HG03097 (cell line): ENCODE results near the gene BABAM2.
"Not testable (repeated sequence)": the region's sequence is repeated elsewhere in the genome, so short reads cannot be mapped to it uniquely, and the experiment has no call there.

ENCODE experiments used
- ATAC-seq: cut with Tn5 transposase; IDR thresholded peaks from one replicate; pipeline ENCODE4 v1.9.1; 2021; ENCODE audit not compliant: unreplicated experiment, low FRiP score

BABAM2 gene

DNA sequence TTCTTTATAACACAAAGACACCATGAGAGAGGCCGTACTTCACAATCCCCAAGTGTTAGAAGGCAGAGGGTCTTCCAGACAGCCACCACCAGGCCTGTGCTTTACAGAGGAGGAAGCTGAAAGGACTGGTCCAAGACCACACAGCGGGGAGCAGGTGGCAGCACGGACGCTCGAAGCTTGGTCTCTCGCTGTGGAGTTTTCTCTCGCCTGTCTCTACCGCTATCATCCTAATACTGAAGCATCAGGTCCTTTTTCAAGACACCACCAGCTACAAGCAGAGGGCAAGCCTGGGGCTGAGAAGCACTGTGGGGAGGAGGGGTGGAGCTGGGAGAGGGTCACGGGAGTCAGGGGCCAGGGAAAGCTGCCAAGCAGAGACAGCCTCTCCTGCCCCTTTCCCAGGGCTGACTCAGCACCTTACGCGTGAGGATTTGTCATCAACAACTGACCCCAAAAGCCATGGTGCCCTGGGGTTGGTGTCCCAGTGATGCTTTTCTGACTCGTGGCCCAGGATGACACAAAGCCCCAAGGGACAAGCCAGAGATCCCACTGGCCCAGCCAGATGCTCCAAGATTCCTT is 470.3 kb downstream of the BABAM2 start:
- no peak for ATAC-seq

DNA sequence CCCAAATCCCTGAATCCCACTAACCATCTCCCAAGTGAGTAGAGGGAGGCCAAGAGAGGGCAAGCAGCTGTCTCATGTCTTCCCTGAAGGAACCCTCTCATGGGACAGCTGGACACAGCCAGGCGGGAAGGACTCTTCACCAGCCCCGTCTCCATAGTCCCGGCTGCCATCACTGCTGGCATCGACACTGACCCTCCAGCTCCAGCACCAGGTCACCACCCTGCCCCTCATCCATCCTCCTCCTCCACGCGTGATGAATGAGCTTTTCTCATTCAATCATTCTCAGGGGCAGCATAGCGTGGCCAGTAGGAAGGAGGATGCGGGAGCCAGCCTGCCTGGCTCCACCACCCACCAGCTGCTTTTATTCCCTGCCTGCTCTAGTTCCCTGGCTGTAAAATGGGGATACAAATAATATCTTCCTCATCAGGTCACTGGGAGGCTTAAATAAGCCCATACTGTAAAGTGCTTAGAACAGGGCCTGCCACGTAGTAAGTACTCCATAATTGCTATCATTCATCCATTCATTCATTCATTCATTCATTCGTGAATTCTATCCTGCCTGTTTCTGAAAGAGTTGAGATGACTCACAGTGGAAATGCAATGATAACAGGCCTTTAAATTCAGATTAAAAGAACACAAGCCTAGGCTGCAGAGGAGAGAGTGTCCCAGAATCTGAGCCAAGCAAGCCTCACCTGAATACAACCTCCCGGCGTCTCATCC is 471.6 kb downstream of the BABAM2 start:
- no peak for ATAC-seq

DNA sequence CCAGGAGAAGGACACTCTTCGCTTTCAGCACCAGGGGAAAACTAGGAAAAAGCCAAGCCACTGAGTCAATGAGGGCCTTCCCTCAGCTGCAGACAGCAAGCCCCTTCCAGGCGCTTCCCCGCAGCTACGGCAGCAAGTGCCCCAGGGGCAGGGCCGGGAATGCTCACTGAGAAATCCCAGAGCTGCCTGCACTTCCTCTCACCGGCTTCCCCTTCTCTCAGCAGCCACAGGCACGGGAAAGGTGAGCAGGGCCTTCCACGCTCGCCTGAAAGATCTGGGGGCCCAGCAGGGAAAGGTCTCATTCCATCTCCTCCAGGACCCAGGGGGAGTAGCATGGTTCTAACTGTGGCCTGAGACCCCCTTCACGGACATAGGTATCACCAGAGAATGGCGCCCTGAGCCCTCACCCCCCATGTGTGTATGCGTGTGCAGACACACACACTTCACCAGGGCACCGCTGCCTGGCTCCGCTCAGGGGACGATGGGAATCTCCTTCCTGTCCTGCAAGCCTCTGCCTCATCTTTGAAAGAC is 472.5 kb downstream of the BABAM2 start:
- ATAC-seq: no peak

DNA sequence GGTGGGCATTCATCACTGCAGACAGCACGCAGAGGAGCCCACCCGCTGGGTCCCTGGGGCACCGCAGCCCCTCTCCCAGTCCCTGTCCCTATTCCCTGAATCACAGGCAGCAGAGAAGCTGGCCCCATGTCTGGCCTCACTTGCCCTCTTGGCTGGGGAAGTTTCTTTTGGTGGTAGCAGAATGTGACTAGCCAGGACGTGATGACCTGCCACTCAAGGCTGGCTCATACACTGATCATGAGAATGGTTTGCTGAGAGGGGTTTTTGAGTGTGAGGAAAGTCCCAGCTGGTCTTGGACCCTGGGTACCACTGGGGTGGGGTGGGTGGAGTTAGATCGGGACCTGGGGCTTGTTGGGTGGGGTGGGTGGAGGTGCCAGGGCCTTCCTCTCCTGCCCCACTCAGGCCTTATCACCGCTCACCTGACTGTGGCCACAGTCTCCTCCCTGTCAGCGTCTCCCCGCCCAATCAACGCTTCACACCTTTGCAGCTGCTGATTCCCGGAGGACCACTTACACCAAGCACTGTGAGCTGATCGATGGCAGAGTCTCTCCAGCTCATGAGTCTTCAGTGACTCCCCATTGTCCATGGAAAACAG is 473.3 kb downstream of the BABAM2 start:
- ATAC-seq: no peak

DNA sequence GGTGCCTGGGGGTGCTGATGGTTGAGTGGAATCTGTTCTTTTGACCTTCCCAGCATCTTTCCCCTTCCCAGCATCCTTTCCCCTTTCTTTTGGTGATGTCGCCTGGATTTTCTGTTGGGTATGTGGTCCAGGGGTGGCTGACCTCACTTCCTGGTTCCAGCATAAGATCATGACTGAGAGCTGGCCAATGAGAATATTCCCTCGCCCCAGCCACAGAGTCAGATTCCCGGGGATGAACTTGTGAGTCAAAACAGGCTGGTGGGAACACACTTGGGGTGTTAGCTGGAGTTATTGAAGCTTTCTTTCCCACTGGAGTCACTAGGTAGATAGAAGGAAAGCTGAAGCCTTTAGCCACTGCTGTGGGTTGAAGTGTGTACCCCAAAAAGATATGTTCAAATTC is 474.1 kb downstream of the BABAM2 start:
- ATAC-seq: no peak

DNA sequence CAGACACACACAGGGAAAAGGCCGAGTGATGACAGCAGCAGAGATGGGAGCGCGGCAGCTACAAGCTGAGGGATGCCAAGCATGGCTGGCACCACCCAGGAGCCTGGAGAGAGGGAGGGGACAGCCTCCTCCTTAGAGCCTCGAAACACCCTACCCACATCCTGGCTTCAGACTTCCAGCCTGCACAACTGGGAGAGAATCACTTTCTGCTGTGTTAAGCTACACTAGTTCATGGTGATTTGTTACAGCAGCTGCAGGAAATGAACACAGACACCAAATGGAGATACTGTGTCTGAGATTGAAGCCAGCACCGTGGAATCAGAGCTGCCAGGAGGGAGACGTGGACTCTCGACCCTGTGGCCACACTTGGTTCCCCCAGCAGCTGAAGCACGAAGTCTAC is 474.6 kb downstream of the BABAM2 start:
- no peak for ATAC-seq

DNA sequence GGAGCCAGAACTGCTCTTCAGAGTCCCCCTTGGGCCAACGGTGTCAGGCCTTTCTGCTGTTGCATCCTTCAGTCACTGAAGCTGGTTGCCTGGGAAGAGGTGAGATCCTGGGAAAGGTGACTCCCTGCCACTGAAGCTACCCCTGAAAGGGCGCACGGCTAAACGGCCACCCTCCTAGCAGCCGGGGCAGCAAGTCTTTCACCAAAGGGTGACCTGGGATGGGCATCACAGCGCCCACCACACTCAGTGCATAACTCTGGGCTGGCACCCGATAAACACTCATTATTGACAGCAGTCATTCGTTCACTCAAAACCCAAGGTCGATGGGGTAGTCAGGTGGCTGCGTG is 475.6 kb downstream of the BABAM2 start:
- ATAC-seq: no peak

DNA sequence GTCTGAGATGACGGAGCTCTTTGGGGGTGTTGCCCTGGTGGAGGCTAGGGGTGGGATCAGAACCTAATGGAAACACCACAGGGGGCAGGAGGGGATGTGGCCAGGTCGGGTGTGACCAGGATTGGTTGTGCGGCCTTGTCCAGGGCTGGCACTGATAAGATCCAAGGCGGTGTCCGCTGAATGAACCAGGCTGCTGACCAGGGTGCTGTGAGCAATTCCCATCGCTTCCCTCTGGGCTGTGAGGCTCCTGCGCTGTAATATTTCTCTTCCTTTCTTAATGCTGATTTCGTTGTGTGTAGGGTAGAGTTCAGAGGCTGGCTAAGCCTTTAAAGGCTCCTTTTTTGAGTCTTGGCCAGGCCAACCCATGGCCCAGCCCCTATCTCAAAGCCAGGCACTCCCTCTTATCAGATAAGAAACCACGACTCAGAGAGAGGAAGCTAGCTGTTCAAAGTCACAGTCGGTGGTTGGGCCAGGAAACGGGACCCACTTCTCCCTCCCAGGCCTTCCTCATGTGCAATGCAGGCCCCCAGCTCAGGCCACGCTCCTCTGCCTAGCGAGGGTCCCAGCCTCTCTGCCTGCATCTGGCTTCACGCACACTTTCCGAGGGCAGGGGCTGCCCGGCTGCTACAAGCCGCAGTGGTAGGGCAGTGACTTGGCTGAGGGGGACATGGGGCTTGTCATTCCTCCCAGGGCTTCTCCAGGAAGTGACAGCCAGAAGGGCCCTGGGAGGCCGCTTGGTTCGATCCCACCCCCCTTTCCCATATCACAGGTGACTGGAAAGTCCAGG is 476.2 kb downstream of the BABAM2 start:
- ATAC-seq: no peak

DNA sequence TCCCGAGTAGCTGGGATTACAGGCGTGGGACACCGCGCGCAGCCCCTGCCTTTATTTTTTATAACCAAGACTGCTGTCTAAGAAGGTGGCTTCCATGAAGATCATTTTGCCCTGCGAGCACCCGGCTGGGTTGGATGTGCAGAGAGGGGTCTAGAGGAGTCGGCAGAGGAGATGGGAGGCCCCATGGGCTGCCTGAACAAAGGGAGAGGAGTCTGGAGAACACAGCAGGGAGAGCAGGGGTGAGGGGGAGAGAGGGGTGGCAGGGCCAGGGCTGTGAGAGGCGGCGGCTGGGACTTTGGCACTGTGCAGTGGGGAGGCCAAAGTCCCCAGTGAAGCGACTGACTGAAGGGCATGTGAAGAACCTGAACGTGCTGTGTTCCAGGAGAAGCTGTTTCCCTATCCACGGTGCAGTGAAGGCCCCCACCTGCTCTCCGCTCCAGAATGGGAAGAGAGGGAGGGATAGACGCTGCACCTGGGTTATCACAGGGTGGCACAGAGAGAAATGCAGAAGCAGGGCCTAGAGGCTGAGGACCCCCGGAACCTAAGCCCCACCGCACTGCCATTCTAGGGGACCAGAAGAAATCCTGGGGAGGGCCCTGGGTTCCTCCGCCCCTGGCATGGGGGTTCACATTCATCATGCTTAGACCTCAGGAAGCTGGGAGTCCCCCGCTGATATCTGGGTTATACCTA is 477.3 kb downstream of the BABAM2 start:
- ATAC-seq: no peak

DNA sequence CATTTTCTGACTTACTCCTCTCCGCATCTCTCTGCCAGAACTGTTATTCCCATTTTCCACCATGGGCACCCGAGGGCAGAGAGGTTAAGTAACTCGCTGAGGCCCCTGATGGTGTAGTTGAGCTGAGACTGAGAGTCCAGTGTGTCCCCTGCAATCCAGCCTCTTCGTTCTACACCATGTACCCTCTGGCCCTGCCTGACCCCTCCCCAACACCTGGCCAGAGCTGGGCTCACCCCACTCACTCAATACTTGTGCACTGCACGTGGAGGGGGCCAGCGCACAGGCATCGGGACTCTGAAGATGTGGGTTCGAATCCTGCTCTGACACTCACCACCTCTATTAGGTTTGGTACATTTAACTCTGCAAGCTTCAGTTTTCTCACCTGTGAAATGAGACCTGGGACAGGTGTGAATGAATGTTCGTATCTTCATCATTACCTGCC is 477.8 kb downstream of the BABAM2 start:
- no peak for ATAC-seq

DNA sequence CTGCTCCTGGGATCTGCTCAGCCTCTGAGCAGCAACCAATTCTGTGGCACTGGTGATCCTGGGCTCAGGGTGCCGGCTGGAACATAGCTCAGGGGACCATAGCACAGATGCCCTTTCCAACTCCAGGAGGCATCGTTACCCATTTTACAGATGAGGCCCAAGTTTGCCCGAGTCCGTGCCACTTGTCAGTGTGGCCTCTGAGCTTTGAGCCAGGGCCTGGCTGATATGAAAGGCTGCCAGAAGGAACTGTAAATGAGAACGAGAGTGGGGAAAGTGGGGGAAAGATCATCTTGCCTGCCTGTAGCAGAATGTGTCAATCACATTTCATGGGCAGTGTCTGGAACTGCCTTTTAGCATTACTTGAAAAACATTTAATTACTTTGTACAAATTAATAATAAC is 478.8 kb downstream of the BABAM2 start:
- no peak for ATAC-seq

DNA sequence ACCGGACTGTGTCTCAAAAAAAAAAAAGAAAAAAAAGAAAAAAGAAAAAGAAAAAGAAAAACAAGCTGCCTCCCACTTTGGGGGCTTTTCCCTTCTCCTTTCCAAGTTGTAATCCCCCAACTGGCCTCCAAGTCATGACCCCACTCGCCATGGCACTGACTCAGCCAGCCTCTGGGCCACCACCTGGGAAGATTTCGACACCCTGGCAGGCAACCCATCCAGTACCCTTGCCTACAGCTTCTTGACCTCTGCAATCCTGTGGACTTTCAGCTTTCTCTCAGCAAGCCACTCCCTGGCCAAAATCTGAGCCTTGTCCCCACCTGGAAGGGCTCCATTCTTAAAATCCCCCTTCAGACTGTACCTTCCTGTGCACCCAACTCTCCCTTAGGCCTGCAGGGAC is 479.8 kb downstream of the BABAM2 start:
- no peak for ATAC-seq

DNA sequence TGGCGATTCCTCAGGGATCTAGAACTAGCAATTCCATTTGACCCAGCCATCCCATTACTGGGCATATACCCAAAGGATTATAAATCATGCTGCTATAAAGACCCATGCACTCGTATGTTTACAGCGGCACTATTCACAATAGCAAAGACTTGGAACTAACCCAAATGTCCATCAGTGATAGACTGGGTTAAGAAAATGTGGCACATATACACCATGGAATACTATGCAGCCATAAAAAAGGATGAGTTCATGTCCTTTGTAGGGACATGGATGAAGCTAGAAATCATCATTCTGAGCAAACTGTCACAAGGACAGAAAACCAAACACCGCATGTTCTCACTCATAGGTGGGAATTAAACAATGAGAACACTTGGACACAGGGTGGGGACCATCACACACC is 481.2 kb downstream of the BABAM2 start:
- not testable (repeated sequence) for ATAC-seq

DNA sequence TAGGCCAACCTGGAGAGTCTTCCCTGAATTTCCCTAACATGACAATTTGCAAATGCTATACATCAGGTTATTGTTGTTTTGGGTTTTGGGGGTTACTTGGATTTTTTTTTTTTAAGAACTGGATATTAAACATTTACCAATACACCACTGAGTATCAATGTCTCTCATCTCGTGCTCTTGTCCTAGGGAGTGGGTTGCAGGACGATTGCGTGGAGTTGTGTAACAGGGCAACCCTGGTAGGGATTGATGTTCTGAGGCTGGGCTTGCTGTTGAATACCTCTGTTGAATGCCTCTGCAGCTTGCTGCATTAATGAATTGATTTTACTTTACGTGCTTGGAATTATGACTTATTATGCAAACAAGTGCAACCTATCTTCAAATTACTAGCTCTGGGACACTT is 483.3 kb downstream of the BABAM2 start:
- ATAC-seq: no peak

DNA sequence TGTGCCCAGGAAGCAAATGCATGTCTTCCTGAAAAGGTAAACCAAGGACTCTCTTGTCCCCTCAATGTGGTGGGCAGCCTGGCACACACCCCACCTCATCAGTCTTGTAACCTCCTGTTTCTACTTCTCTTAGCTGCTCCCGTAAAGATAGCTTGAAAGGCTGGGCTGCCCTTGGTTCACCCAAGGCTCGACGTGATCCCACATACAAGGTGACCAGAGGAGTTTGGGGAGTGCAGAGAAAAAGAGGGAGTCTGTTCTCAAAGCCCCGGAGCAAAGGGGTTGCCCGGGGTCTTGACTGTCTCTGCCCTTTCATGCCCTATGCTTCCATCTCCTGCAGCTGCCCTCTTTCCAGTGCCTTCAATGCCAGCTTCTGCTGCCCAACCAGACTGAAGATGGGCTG is 483.8 kb downstream of the BABAM2 start:
- ATAC-seq: no peak

DNA sequence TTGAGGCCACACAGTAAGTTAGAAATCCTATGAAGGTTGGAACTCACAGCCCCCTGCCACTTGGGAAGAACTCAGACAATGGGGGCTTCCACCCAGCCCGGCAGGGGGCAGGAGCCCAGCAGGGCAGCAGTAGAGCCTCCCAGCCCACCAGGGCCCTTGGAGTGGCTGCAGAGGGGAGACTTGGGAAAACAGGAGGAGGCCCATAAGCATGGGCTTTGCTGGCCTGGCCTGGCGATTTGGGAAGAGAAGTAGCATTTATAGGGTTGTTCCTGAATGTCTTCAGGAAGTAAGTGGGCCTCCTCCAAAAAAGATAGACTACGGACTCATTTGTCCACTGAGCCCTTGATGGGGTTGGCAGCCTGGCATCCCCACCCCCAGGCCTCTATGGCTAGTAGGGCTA is 484.7 kb downstream of the BABAM2 start:
- no peak for ATAC-seq

DNA sequence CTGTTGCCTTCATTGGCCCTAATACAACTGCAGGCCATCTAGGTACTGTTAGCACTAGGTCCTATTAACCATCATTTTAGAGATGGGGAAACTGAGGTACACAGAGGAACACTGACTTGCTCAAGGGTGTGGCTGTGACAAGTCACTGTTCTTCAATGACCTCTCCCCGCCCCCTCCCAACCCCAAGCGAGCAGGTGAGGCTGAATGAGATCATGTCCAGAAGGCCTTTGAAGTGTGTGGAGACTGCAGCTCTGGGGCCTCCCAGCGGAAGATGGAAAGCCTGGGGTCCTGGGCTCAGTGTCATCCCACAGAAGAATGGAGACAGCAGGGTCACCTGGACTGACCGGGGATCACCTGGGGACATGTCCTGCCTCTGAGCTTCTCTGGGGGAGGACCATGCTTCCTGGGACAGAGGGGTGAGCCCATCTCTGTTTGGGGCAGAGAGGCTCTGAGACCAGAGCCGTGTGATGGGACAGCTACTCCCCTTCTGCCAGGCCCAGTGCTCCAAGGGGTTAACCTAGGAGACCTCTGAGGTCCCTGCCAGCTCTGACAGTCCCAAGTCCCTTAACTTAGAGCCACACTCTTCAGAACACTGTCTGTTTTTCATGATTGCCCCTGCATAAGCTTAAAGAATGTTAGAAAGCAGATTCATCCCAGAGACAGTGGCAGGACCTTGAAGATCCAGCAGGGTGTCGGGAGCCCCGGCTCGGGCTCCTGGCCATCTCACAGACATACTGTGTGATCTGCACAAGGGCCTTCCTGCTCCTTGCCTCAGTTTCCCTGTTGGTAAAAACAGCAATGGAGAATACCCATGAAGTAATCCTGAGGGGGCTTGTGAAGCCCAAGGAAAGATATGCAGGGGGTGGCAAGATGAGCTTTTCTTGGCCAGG is 485.5 kb downstream of the BABAM2 start:
- ATAC-seq: no peak

DNA sequence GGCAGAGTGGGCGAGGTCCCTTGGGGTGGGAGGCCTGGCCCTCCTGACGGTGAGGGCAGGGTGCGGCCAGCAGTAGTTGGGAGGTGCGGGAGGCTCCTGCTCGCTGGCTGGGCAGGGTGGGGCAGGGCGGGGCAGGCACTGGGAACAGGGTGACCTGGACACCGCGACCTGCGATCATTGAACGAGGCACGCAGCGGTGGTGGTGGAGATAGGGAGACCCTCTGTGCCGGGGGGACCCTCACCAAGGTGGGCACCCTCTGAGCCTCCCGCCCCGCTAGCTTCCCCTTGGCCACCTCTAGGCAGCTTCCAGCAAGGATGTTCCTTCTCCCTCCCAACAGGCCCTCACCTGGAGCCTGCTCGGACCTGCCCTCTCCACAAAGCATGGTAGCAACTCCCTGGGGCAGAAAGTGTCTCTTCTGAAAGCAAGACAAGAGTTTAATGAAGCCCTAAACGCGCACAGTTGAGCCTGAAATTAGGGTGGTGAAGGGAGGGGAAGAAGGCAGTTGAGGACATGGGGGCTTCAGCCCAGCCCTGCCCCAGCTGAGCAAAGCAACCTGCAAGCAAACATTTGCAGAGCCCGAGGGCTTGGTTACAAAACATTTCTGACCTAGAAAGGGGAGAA is 486.8 kb downstream of the BABAM2 start:
- ATAC-seq: no peak

DNA sequence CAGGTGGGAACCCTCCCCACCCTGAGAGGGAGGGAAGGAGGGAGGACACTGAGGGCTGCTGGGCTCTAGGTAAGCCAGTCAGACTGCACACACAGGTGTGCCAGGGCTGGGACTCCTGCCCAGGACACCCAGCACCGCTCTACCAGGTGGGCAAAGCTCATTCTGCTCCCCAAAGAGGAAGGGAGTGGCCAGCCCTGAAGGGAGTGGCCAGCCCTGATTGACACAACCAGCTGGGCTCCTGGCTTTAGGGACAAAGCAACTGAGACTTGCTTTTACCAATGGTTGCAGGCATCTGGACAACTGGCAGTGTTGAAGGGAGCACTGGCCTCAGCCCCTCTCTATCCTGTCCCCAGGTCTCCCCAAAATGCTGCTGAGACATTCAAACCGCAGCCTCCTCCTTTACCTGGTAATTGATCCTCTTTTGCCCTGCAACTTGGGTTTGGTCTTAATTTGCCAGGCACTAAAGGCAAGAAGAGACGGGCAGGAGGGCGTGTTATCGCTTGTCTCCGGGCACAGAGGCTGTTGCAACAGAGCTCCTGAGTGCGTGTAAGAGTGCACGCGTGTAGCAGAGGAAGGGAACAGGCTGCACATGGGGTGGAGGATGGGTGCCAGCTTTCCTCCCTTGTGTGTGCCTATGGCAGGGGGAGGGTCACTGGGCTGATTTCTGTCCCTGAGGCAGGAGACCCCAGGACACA is 487.6 kb downstream of the BABAM2 start:
- no peak for ATAC-seq
